ENCODE measurements around the gene ADCY5.

DNA sequence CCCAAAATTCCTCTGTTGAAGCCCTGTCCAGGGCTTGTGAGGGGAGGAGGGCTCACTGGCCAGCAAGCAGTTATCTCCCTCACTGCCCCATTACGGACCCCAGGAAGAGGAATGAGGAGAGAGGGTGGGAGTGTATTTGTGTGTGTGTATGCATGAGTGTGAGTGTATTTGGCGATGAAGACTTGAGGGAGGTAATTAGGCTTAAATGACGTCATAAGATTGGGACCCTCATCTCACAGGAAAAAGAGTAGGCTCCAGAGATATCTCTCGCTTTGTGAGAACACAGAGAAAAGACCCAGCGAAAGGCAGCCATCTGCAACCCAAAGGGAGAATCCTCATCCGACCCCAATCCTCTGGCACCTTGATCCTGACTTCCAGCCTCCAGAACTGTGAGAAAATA lies 32.2 kb downstream of the ADCY5 start:
- TF ChIP-seq SREBF2 (IDR thresholded peaks at IDR 0.05): no peak
- TF ChIP-seq, protein P1, sequence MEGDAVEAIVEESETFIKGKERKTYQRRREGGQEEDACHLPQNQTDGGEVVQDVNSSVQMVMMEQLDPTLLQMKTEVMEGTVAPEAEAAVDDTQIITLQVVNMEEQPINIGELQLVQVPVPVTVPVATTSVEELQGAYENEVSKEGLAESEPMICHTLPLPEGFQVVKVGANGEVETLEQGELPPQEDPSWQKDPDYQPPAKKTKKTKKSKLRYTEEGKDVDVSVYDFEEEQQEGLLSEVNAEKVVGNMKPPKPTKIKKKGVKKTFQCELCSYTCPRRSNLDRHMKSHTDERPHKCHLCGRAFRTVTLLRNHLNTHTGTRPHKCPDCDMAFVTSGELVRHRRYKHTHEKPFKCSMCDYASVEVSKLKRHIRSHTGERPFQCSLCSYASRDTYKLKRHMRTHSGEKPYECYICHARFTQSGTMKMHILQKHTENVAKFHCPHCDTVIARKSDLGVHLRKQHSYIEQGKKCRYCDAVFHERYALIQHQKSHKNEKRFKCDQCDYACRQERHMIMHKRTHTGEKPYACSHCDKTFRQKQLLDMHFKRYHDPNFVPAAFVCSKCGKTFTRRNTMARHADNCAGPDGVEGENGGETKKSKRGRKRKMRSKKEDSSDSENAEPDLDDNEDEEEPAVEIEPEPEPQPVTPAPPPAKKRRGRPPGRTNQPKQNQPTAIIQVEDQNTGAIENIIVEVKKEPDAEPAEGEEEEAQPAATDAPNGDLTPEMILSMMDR (IDR thresholded peaks at IDR 0.05): no peak
- TF ChIP-seq POLR2A (IDR thresholded peaks at IDR 0.05; ENCODE audit: low read length): no peak
- TF ChIP-seq, protein P2, sequence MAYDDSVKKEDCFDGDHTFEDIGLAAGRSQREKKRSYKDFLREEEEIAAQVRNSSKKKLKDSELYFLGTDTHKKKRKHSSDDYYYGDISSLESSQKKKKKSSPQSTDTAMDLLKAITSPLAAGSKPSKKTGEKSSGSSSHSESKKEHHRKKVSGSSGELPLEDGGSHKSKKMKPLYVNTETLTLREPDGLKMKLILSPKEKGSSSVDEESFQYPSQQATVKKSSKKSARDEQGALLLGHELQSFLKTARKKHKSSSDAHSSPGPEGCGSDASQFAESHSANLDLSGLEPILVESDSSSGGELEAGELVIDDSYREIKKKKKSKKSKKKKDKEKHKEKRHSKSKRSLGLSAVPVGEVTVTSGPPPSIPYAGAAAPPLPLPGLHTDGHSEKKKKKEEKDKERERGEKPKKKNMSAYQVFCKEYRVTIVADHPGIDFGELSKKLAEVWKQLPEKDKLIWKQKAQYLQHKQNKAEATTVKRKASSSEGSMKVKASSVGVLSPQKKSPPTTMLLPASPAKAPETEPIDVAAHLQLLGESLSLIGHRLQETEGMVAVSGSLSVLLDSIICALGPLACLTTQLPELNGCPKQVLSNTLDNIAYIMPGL (CRISPR knock-in tag; IDR thresholded peaks at IDR 0.05; ENCODE audit: borderline replicate concordance): no peak
- TF ChIP-seq ESRRA (IDR thresholded peaks at IDR 0.05; ENCODE audit: borderline replicate concordance, low read length): no peak
- TF ChIP-seq, protein P3, sequence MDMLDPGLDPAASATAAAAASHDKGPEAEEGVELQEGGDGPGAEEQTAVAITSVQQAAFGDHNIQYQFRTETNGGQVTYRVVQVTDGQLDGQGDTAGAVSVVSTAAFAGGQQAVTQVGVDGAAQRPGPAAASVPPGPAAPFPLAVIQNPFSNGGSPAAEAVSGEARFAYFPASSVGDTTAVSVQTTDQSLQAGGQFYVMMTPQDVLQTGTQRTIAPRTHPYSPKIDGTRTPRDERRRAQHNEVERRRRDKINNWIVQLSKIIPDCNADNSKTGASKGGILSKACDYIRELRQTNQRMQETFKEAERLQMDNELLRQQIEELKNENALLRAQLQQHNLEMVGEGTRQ (IDR thresholded peaks at IDR 0.05): no peak
- TF ChIP-seq, protein P4, sequence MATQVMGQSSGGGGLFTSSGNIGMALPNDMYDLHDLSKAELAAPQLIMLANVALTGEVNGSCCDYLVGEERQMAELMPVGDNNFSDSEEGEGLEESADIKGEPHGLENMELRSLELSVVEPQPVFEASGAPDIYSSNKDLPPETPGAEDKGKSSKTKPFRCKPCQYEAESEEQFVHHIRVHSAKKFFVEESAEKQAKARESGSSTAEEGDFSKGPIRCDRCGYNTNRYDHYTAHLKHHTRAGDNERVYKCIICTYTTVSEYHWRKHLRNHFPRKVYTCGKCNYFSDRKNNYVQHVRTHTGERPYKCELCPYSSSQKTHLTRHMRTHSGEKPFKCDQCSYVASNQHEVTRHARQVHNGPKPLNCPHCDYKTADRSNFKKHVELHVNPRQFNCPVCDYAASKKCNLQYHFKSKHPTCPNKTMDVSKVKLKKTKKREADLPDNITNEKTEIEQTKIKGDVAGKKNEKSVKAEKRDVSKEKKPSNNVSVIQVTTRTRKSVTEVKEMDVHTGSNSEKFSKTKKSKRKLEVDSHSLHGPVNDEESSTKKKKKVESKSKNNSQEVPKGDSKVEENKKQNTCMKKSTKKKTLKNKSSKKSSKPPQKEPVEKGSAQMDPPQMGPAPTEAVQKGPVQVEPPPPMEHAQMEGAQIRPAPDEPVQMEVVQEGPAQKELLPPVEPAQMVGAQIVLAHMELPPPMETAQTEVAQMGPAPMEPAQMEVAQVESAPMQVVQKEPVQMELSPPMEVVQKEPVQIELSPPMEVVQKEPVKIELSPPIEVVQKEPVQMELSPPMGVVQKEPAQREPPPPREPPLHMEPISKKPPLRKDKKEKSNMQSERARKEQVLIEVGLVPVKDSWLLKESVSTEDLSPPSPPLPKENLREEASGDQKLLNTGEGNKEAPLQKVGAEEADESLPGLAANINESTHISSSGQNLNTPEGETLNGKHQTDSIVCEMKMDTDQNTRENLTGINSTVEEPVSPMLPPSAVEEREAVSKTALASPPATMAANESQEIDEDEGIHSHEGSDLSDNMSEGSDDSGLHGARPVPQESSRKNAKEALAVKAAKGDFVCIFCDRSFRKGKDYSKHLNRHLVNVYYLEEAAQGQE (IDR thresholded peaks at IDR 0.05): no peak
- TF ChIP-seq CBX8 (IDR thresholded peaks at IDR 0.05): no peak
- TF ChIP-seq, protein P5, sequence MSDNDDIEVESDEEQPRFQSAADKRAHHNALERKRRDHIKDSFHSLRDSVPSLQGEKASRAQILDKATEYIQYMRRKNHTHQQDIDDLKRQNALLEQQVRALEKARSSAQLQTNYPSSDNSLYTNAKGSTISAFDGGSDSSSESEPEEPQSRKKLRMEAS (IDR thresholded peaks at IDR 0.05): no peak

Data from A549 (cell line).